Common myeloid progenitor, CD34-positive (primary cell): ENCODE data around the gene DDI2.

Experiments
- CTCF ChIA-PET: fragments of 350-600 bp; sonication (Branson Sonifier 250); formaldehyde crosslinking; loops from one replicate; lab custom pipeline; 2021; ENCODE audit warnings: antibody characterized with exemption; lab: Charles Lee
- POLR2A ChIA-PET: fragments of 350-600 bp; sonication (Branson Sonifier 250); formaldehyde crosslinking; loops from one replicate; lab custom pipeline; 2021; ENCODE audit warnings: antibody characterized with exemption; lab: Charles Lee
- DNase-seq, 3 donors: peaks; one replicate each; pipeline versions ENCODE4 v3.0.0 to v3.0.0-alpha.2; 2013
- H3K27ac ChIP-seq, 2 experiments: 1 replicate in 1 of 2; 2 replicates in 1 of 2; pipeline ENCODE4 v1.7.0; 2013; ENCODE audit warnings: inconsistent platforms in 2 of 2, low read length in 2 of 2, mild to moderate bottlenecking in 2 of 2, low read depth in 1 of 2, moderate library complexity in 1 of 2; ENCODE audit not compliant: severe bottlenecking in 2 of 2, insufficient read depth in 1 of 2, poor library complexity in 1 of 2
- H3K27me3 ChIP-seq, 5 experiments: replicated peaks in 2 of 5; 1 replicate in 3 of 5; 2 replicates in 2 of 5; pipeline versions ENCODE4 v1.6.1 to v1.7.0; 2013; ENCODE audit warnings: low read length in 4 of 5, mild to moderate bottlenecking in 2 of 5, moderate library complexity in 2 of 5, inconsistent platforms in 1 of 5; ENCODE audit not compliant: insufficient read depth in 5 of 5, control insufficient read depth in 4 of 5
- H3K36me3 ChIP-seq, 4 experiments: 1 replicate in 2 of 4; 2 replicates in 2 of 4; pipeline versions ENCODE4 v1.6.1 to v1.7.0; 2013; ENCODE audit warnings: low read length in 3 of 4, control low read depth in 1 of 4, mild to moderate bottlenecking in 1 of 4; ENCODE audit not compliant: control insufficient read depth in 4 of 4, insufficient read depth in 4 of 4
- H3K4me1 ChIP-seq, 4 experiments: 1 replicate in 3 of 4; 2 replicates in 1 of 4; pipeline versions ENCODE4 v1.6.1 to v1.7.1; 2013; ENCODE audit warnings: low read length in 3 of 4, mild to moderate bottlenecking in 3 of 4, control low read depth in 1 of 4, inconsistent platforms in 1 of 4, moderate library complexity in 1 of 4; ENCODE audit not compliant: control insufficient read depth in 4 of 4, insufficient read depth in 4 of 4; ENCODE audit errors: control extremely low read depth in 1 of 4
- H3K4me3 ChIP-seq, 7 experiments: 1 replicate in 4 of 7; 2 replicates in 3 of 7; pipeline versions ENCODE4 v1.5.1 to v1.7.0; 2013; ENCODE audit warnings: mild to moderate bottlenecking in 7 of 7, low read length in 6 of 7, moderate library complexity in 6 of 7, inconsistent platforms in 2 of 7, low read depth in 2 of 7, control low read depth in 1 of 7; ENCODE audit not compliant: insufficient read depth in 4 of 7, control insufficient read depth in 1 of 7; ENCODE audit errors: extremely low read depth in 1 of 7
- H3K9me3 ChIP-seq, 5 experiments: 1 replicate in 4 of 5; 2 replicates in 1 of 5; pipeline versions ENCODE4 v1.6.1 to v1.7.1; 2013; ENCODE audit warnings: low read length in 4 of 5, mild to moderate bottlenecking in 2 of 5, inconsistent platforms in 1 of 5, low read depth in 1 of 5, moderate library complexity in 1 of 5; ENCODE audit not compliant: control insufficient read depth in 4 of 5, insufficient read depth in 2 of 5; ENCODE audit errors: control extremely low read depth in 1 of 5
- WGBS: methylation state at CpG from one replicate; pipeline ENCODE4 v1.1.5; 2013; ENCODE audit not compliant: insufficient coverage; 5-methylcytosine and 5-hydroxymethylcytosine counted together

DDI2 gene

GRCh38 chr1:15683345-15684039 lies 66.2 kb downstream of the DDI2 start:
- Histone ChIP-seq H3K36me3 (peaks cover 0 to 5% (median 0%) of the 10 kb centered on the region in 4 experiments), H3K27me3 (no peaks in the 10 kb centered on the region), H3K27ac (peak overlapping the region; percentile 96 to 99), H3K9me3 (no peaks in the 10 kb centered on the region), H3K4me3 (peak overlapping the region; percentile 50 to 90 (median 78)), H3K4me1 (peaks cover 8 to 23% (median 17%) of the 10 kb centered on the region in 4 experiments)
- WGBS, result 41% methylated on average over 17 of the region's 18 CpGs
- CTCF ChIA-PET, result no interaction called here
- POLR2A ChIA-PET, result no interaction called here
- DNase-seq, result no peak

GRCh38 chr1:15684042-15684461 lies 66.8 kb downstream of the DDI2 start, which contains the start of gene PLEKHM2:
PLEKHM2 (plus strand) TSS chr1:15684320; CDS start chr1:15684559, 239 bp downstream.
- H3K4me1 ChIP-seq, result peaks cover 8 to 23% (median 15%) of the 10 kb centered on the region in 4 experiments
- peak; percentile 44 to 74 (median 68) for DNase-seq
- no peaks in the 10 kb centered on the region for H3K9me3 ChIP-seq
- ChIA-PET CTCF (interaction anchor here (1.0 to 1.4 kb wide), 2 partner anchors 10 to 13 kb away, joined by 5 read pairs; no protein-coding TSS in a partner anchor), POLR2A (interaction anchor here (1.2 to 1.3 kb wide), 2 partner anchors 13 to 28 kb away, joined by 3 read pairs; no protein-coding TSS in a partner anchor)
- H3K36me3 ChIP-seq, result peaks cover 0 to 5% (median 0%) of the 10 kb centered on the region in 4 experiments
- H3K27ac ChIP-seq, result peak within 1 kb of the TSS; percentile 96 to 99
- peak within 1 kb of the TSS; percentile 50 to 90 (median 82) for H3K4me3 ChIP-seq
- 0% methylated on average over 50 of the region's 52 CpGs for WGBS
- H3K27me3 ChIP-seq, result no peaks in the 10 kb centered on the region

- Histone ChIP-seq H3K27me3 (no peaks in the 10 kb centered on the region), H3K9me3 (no peaks in the 10 kb centered on the region), H3K36me3 (peaks cover 0 to 9% (median 3%) of the 10 kb centered on the region in 4 experiments), H3K4me1 (peaks cover 8 to 23% (median 15%) of the 10 kb centered on the region in 4 experiments), H3K27ac (peak overlapping the region; percentile 61 to 81), H3K4me3 (peak overlapping the region; percentile 45 to 90 (median 82))
- CTCF ChIA-PET, result interaction anchor here (1.0 to 1.4 kb wide), 2 partner anchors 9 to 12 kb away, joined by 5 read pairs; no protein-coding TSS in a partner anchor
- peak; percentile 63 to 84 (median 81) for DNase-seq
- POLR2A ChIA-PET, result interaction anchor here (1.2 to 1.3 kb wide), 2 partner anchors 12 to 28 kb away, joined by 3 read pairs; no protein-coding TSS in a partner anchor
- 0% methylated on average over 38 of the region's 72 CpGs for WGBS
These were observed 67.4 kb downstream of the DDI2 start for GRCh38 chr1:15684468-15685291.

- Histone ChIP-seq H3K27ac (no peak overlapping the region), H3K4me1 (peaks cover 8 to 23% (median 15%) of the 10 kb centered on the region in 4 experiments), H3K9me3 (no peaks in the 10 kb centered on the region), H3K27me3 (no peaks in the 10 kb centered on the region), H3K36me3 (peaks cover 0 to 12% (median 6%) of the 10 kb centered on the region in 4 experiments), H3K4me3 (peak overlapping the region in 2 of 7 experiments; percentile 86 to 90)
- WGBS, result 93% methylated on average over 3 of the region's 4 CpGs
- CTCF ChIA-PET, result interaction anchor here (0.9 to 1.8 kb wide), 2 partner anchors 22 to 57 kb away, joined by 4 read pairs; no protein-coding TSS in a partner anchor
- POLR2A ChIA-PET, result interaction anchor here (1.4 kb wide), 1 partner anchor 11 kb away, joined by 3 read pairs; no protein-coding TSS in a partner anchor
- DNase-seq, result no peak
These were observed 68.6 kb downstream of the DDI2 start for GRCh38 chr1:15685820-15686219.

- DNase-seq, result no peak
These were observed 70.2 kb downstream of the DDI2 start for GRCh38 chr1:15687446-15687845.

GRCh38 chr1:15690317-15690716 lies 73.1 kb downstream of the DDI2 start:
- POLR2A ChIA-PET, result interaction anchor here (0.7 kb wide), 1 partner anchor 20 kb away, joined by 3 read pairs; no protein-coding TSS in a partner anchor

More at GRCh38 chr1:15687446-15687845, 70.2 kb downstream of the DDI2 start:
- WGBS, result no CpG with 5 or more reads among the region's 2 CpGs
- Histone ChIP-seq H3K27ac (no peak overlapping the region), H3K9me3 (no peaks in the 10 kb centered on the region), H3K4me1 (peaks cover 8 to 23% (median 15%) of the 10 kb centered on the region in 4 experiments), H3K4me3 (no peak overlapping the region), H3K27me3 (no peaks in the 10 kb centered on the region), H3K36me3 (peaks cover 0 to 16% (median 7%) of the 10 kb centered on the region in 4 experiments)
- POLR2A ChIA-PET, result no interaction called here
- CTCF ChIA-PET, result interaction anchor here (1.2 kb wide), 1 partner anchor 11 kb away, joined by 3 read pairs; no protein-coding TSS in a partner anchor

More at GRCh38 chr1:15690317-15690716, 73.1 kb downstream of the DDI2 start:
- no peak for DNase-seq
- 100% methylated on average over 3 of the region's 6 CpGs for WGBS
- Histone ChIP-seq H3K27me3 (no peaks in the 10 kb centered on the region), H3K9me3 (no peaks in the 10 kb centered on the region), H3K4me3 (no peak overlapping the region), H3K27ac (no peak overlapping the region), H3K36me3 (peaks cover 0 to 20% (median 7%) of the 10 kb centered on the region in 4 experiments), H3K4me1 (peaks cover 3 to 9% (median 5%) of the 10 kb centered on the region in 4 experiments)
- CTCF ChIA-PET, result interaction anchor here (0.7 to 1.0 kb wide), 2 partner anchors 100 to 703 kb away, joined by 3 read pairs; no protein-coding TSS in a partner anchor
